Gastroesophageal sphincter (tissue), 4 donors: Measurements from ENCODE around the gene DAB1. TPM values are rescaled to one million over a fixed set of nuclear protein-coding genes. Genes with fewer than 3 reads are reported as not detected.

ENCODE experiments used
- ATAC-seq: fragments of 150-250 bp; one replicate; pipeline ENCODE4 v1.9.1; 2016; ENCODE audit warnings: mild to moderate bottlenecking, moderate library complexity
- H3K27ac ChIP-seq, 4 donors: fragments of 200-600 bp; sonication (generic) in 3 of 4; 1 replicate in 3 of 4; 2 replicates in 1 of 4; pipeline ENCODE4 v1.5.1; 2016 to 2019
- H3K27me3 ChIP-seq: fragments of 200-600 bp; sonication (generic); one replicate; pipeline ENCODE4 v1.5.1; 2019
- H3K36me3 ChIP-seq, 2 donors: fragments of 200-600 bp; sonication (generic); one replicate each; pipeline ENCODE4 v1.5.1; 2019; ENCODE audit warnings: control low read depth in 1 of 2
- H3K4me1 ChIP-seq, 3 donors: fragments of 200-600 bp; sonication (generic); 1 replicate in 2 of 3; 2 replicates in 1 of 3; pipeline ENCODE4 v1.5.1; 2016 to 2019; ENCODE audit warnings: control low read depth in 2 of 3
- H3K4me3 ChIP-seq, 2 donors: fragments of 200-600 bp; sonication (generic); one replicate each; pipeline ENCODE4 v1.5.1; 2019; ENCODE audit warnings: mild to moderate bottlenecking in 1 of 2, moderate library complexity in 1 of 2
- H3K9me3 ChIP-seq, 3 donors: fragments of 200-600 bp; sonication (generic); one replicate each; pipeline ENCODE4 v1.5.1; 2017 to 2019; ENCODE audit warnings: control low read depth in 2 of 3
- CTCF ChIP-seq, 4 experiments: fragments of 200-600 bp in 2 of 4; fragments of 450-650 bp in 2 of 4; sonication (generic) in 1 of 4; IDR thresholded peaks; one replicate each; pipeline ENCODE4 v1.5.1; 2017 to 2019; ENCODE audit warnings: antibody characterized with exemption in 4 of 4, mild to moderate bottlenecking in 2 of 4, moderate library complexity in 2 of 4
- EP300 ChIP-seq: sonication (generic); formaldehyde crosslinking; IDR thresholded peaks from one replicate; pipeline ENCODE4 v1.6.1; 2017; ENCODE audit warnings: antibody characterized with exemption, mild to moderate bottlenecking
- POLR2A ChIP-seq, 2 donors: fragments of 450-650 bp; IDR thresholded peaks; one replicate each; pipeline ENCODE4 v1.6.1; 2017; ENCODE audit warnings: antibody characterized with exemption in 2 of 2, mild to moderate bottlenecking in 2 of 2, moderate library complexity in 1 of 2
- POLR2AphosphoS5 ChIP-seq: sonication (generic); formaldehyde crosslinking; IDR thresholded peaks from one replicate; pipeline ENCODE4 v1.6.1; 2017; ENCODE audit warnings: antibody characterized with exemption
- WGBS, 2 donors: methylation state at CpG; one replicate each; pipeline ENCODE4 v1.1.5; 2018; ENCODE audit warnings: low coverage in 1 of 2; 5-methylcytosine and 5-hydroxymethylcytosine counted together
- total RNA-seq, 4 donors: library from RNA; depleted of rRNA; stranded (reverse); fragments of >200 nt; gene quantifications; one replicate each; pipeline ENCODE4 v1.1.0, GENCODE V29; 2016

DAB1 gene
- total RNA-seq, 4 donors from 2014 or later, result 0.47 to 1.6 (median 1.1) TPM

- Histone ChIP-seq H3K36me3 (no peaks in the 10 kb centered on the region), H3K9me3 (no peaks in the 10 kb centered on the region), H3K4me1 (no peaks in the 10 kb centered on the region), H3K27me3 (no peaks in the 10 kb centered on the region), H3K27ac (no peak overlapping the region), H3K4me3 (no peak overlapping the region)
- 83 to 94% methylated on average over 3 to 4 of the region's 4 CpGs for WGBS, 2 donors
- ATAC-seq, result no peak
- TF ChIP-seq CTCF (IDR thresholded peaks at IDR 0.05), result no peak
- no peak for TF ChIP-seq EP300
- no peak for TF ChIP-seq POLR2A (IDR thresholded peaks at IDR 0.05)
- no peak for TF ChIP-seq POLR2AphosphoS5
Observed at GRCh38 chr1:57321776-57322175, 102.1 kb downstream of the DAB1 start.

- H3K9me3 ChIP-seq, result no peaks in the 10 kb centered on the region
- TF ChIP-seq POLR2AphosphoS5, result no peak
- no peak for TF ChIP-seq POLR2A (IDR thresholded peaks at IDR 0.05)
- no peak for TF ChIP-seq CTCF (IDR thresholded peaks at IDR 0.05)
- TF ChIP-seq EP300, result no peak
- no peaks in the 10 kb centered on the region for H3K27me3 ChIP-seq
- 78 to 92% methylated on average over 3 of the region's 3 CpGs for WGBS, 2 donors
- no peak for ATAC-seq
- no peaks in the 10 kb centered on the region for H3K4me1 ChIP-seq
- H3K27ac ChIP-seq, result no peak overlapping the region
- no peak overlapping the region for H3K4me3 ChIP-seq
- H3K36me3 ChIP-seq, result no peaks in the 10 kb centered on the region
Observed at GRCh38 chr1:57319791-57320190, 104.1 kb downstream of the DAB1 start.

- H3K4me3 ChIP-seq, result no peak overlapping the region
- H3K9me3 ChIP-seq, result no peaks in the 10 kb centered on the region
- H3K27me3 ChIP-seq, result no peaks in the 10 kb centered on the region
- H3K27ac ChIP-seq, result no peak overlapping the region
- TF ChIP-seq CTCF (IDR thresholded peaks at IDR 0.05), result no peak
- no peak for TF ChIP-seq POLR2AphosphoS5
- TF ChIP-seq POLR2A (IDR thresholded peaks at IDR 0.05), result no peak
- TF ChIP-seq EP300, result no peak
- ATAC-seq, result no peak
- no peaks in the 10 kb centered on the region for H3K36me3 ChIP-seq
- 25 to 35% methylated on average over 1 to 4 of the region's 4 CpGs for WGBS, 2 donors
- no peaks in the 10 kb centered on the region for H3K4me1 ChIP-seq
Observed at GRCh38 chr1:57319165-57319564, 104.7 kb downstream of the DAB1 start.

- H3K27ac ChIP-seq, result no peak overlapping the region
- WGBS, 2 donors, result 77 to 88% methylated on average over 2 to 3 of the region's 4 CpGs
- no peaks in the 10 kb centered on the region for H3K4me1 ChIP-seq
- TF ChIP-seq EP300 (no peak), CTCF (IDR thresholded peaks at IDR 0.05) (no peak), POLR2AphosphoS5 (no peak), POLR2A (IDR thresholded peaks at IDR 0.05) (no peak)
- no peaks in the 10 kb centered on the region for H3K9me3 ChIP-seq
- H3K36me3 ChIP-seq, result no peaks in the 10 kb centered on the region
- no peak for ATAC-seq
- no peaks in the 10 kb centered on the region for H3K27me3 ChIP-seq
- H3K4me3 ChIP-seq, result no peak overlapping the region
Observed at GRCh38 chr1:57316861-57317260, 107.0 kb downstream of the DAB1 start.

- TF ChIP-seq CTCF (IDR thresholded peaks at IDR 0.05) (no peak), EP300 (no peak), POLR2A (IDR thresholded peaks at IDR 0.05) (no peak), POLR2AphosphoS5 (no peak)
- no peaks in the 10 kb centered on the region for H3K27me3 ChIP-seq
- no peak overlapping the region for H3K27ac ChIP-seq
- no peak overlapping the region for H3K4me3 ChIP-seq
- 72 to 81% methylated on average over 3 of the region's 3 CpGs for WGBS, 2 donors
- no peaks in the 10 kb centered on the region for H3K4me1 ChIP-seq
- no peaks in the 10 kb centered on the region for H3K36me3 ChIP-seq
- H3K9me3 ChIP-seq, result no peaks in the 10 kb centered on the region
- ATAC-seq, result no peak
Observed at GRCh38 chr1:57316291-57316690, 107.6 kb downstream of the DAB1 start.
